GM12892 (cell line): ENCODE measurements around the gene NT5C.

ENCODE experiments used
- POLR2A ChIP-seq: IDR thresholded peaks from 2 replicates; pipeline ENCODE4 v1.6.1; 2011; ENCODE audit warnings: low read depth, low read length, control low read depth
- POLR2AphosphoS5 ChIP-seq: IDR thresholded peaks from 2 replicates; pipeline ENCODE4 v1.6.1; 2011; ENCODE audit warnings: low read depth, low read length, control low read depth
- TAF1 ChIP-seq: IDR thresholded peaks from 2 replicates; pipeline ENCODE4 v1.6.1; 2011; ENCODE audit warnings: low read depth, mild to moderate bottlenecking, control low read depth, low read length, borderline replicate concordance

DNA sequence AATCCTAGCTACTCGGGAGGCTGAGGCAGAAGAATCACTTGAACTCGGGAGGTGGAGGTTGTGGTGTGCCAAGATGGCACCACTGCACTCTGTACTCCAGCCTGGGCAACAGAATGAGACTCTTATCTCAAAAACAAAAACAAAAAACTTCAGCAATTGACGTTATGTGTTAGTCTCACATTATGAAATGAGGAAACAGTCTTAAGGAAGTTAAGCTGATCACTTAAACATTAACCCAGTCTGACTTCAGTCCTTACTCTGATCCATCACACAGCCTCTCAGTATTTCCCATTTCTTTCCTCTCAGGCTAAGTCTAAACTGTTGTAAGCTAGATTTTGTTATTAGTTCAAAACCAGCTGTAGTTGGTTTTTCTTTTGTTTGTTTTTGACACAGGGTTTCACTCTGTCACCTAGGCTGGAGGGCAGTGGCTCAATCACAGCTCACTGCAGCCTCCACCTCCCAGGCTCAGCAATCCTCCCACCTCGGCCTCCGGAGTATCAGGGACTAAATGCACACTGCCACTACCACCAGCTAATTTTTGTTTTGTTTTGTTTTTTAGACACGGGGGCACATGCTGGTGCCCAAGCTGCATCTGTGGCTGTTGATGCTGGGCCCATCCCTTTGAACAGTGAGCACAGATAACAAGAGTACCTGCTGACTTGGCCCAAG lies 16.5 kb upstream of the NT5C start:
- no peak for TF ChIP-seq POLR2A
- TF ChIP-seq POLR2AphosphoS5 = no peak
- no peak for TF ChIP-seq TAF1
